BLaER1 (cell line): ENCODE results near the gene ATG9B.

ENCODE experiments used
- H3K27ac ChIP-seq: shearing (Covaris generic); formaldehyde crosslinking; 2 replicates; pipeline ENCODE4 v1.8.1; 2022
- H3K27me3 ChIP-seq: shearing (Covaris generic); formaldehyde crosslinking; 2 replicates; pipeline ENCODE4 v1.8.1; 2022
- H3K36me3 ChIP-seq: shearing (Covaris generic); formaldehyde crosslinking; 2 replicates; pipeline ENCODE4 v1.8.1; 2022
- H3K4me1 ChIP-seq: shearing (Covaris generic); formaldehyde crosslinking; 2 replicates; pipeline ENCODE4 v1.8.1; 2022
- H3K4me2 ChIP-seq: shearing (Covaris generic); formaldehyde crosslinking; 2 replicates; pipeline ENCODE4 v1.8.1; 2022
- H3K4me3 ChIP-seq: shearing (Covaris generic); formaldehyde crosslinking; 2 replicates; pipeline ENCODE4 v1.8.1; 2022
- H3K9ac ChIP-seq: shearing (Covaris generic); formaldehyde crosslinking; 2 replicates; pipeline ENCODE4 v1.8.1; 2022
- H3K9me3 ChIP-seq: shearing (Covaris generic); formaldehyde crosslinking; 2 replicates; pipeline ENCODE4 v1.8.1; 2022
- H4K20me1 ChIP-seq: shearing (Covaris generic); formaldehyde crosslinking; 2 replicates; pipeline ENCODE4 v1.8.1; 2022
- Cebpa-rat ChIP-seq: shearing (Covaris generic); IDR thresholded peaks from 2 replicates; pipeline ENCODE4 v1.8.1; 2022

The ATG9B gene

DNA sequence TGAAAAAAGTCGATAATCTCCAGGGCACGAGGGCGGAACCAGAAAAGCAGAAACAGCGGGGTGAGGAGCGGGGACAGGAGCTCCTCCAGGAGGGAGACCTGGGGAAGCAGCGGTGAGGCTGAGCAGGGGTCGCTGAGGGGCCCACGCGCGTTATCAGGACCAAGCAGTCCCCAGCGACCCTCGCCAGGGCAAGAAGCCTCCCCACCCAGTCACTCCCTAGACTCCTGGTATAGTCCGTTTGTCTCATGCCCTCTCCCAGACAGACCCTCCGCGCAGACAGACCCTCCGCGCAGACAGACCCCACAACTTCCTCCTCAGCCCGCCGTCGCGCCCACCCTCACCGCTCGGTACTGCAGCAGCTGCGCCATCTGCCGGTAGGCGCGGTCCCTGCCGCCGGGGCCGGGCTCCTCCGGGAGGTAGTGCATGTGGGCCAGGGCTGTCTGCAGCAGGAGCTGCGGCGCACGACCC is 6.3 kb downstream of the ATG9B start:
- H3K27ac ChIP-seq: peak overlapping the region; percentile 57

GRCh38 chr7:151017370-151017952 is 6.8 kb downstream of the ATG9B start:
- TF ChIP-seq Cebpa-rat: no peak
- Histone ChIP-seq H3K4me1 (peaks cover 78% of the 10 kb centered on the region), H3K9me3 (no peaks in the 10 kb centered on the region), H3K36me3 (peaks cover 7% of the 10 kb centered on the region; the same call in 1 of the 2 replicates), H3K27me3 (peaks cover 14% of the 10 kb centered on the region), H3K4me3 (peak overlapping the region; percentile 68), H3K27ac (peak overlapping the region; percentile 57), H4K20me1 (no peaks in the 10 kb centered on the region), H3K4me2 (peak overlapping the region; percentile 100), H3K9ac (peak overlapping the region; percentile 73)

More for the DNA sequence above, 6.3 kb downstream of the ATG9B start:
- peaks cover 14% of the 10 kb centered on the region for H3K27me3 ChIP-seq
- H4K20me1 ChIP-seq: no peaks in the 10 kb centered on the region
- H3K36me3 ChIP-seq: peaks cover 7% of the 10 kb centered on the region; the same call in 1 of the 2 replicates
- peak overlapping the region; percentile 73 for H3K9ac ChIP-seq
- H3K9me3 ChIP-seq: no peaks in the 10 kb centered on the region
- H3K4me3 ChIP-seq: peak overlapping the region; percentile 68
- peak overlapping the region; percentile 100 for H3K4me2 ChIP-seq
- peaks cover 76% of the 10 kb centered on the region for H3K4me1 ChIP-seq
- TF ChIP-seq Cebpa-rat: no peak

GRCh38 chr7:151016942-151017341 is 7.4 kb downstream of the ATG9B start:
- peak overlapping the region; percentile 68 for H3K4me3 ChIP-seq
- no peaks in the 10 kb centered on the region for H4K20me1 ChIP-seq
- TF ChIP-seq Cebpa-rat: no peak
- peaks cover 14% of the 10 kb centered on the region for H3K27me3 ChIP-seq
- H3K4me1 ChIP-seq: peaks cover 83% of the 10 kb centered on the region
- H3K36me3 ChIP-seq: peaks cover 7% of the 10 kb centered on the region; the same call in 1 of the 2 replicates
- no peak overlapping the region for H3K27ac ChIP-seq
- H3K4me2 ChIP-seq: peak overlapping the region; percentile 100
- H3K9ac ChIP-seq: no peak overlapping the region
- H3K9me3 ChIP-seq: no peaks in the 10 kb centered on the region

DNA sequence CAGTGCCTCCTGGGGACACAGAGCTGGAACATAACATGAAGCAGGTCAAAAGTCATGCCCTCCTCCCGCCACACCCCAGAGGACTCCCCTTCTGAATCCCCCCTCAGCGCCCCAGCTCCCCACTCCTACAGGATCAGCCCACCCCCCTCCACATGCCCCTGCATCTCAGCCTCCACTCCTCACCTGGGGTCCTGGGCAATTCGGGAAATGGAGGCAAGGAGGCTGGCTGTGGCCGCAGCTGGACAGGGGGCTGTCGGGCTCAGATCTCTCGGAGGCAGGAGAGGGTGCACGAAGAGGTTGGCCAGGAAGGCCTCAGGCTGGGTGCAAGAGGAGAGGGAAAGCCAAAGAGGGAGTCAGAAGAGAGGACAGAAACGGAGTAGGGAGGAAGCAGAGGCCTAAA is 7.8 kb downstream of the ATG9B start:
- Histone ChIP-seq H3K9me3 (no peaks in the 10 kb centered on the region), H3K36me3 (peaks cover 7% of the 10 kb centered on the region; the same call in 1 of the 2 replicates), H3K4me3 (no peak overlapping the region), H4K20me1 (no peaks in the 10 kb centered on the region), H3K27me3 (peaks cover 14% of the 10 kb centered on the region), H3K4me2 (peak overlapping the region; percentile 100), H3K27ac (no peak overlapping the region), H3K9ac (no peak overlapping the region), H3K4me1 (peaks cover 87% of the 10 kb centered on the region)
- no peak for TF ChIP-seq Cebpa-rat

GRCh38 chr7:151015967-151016366 is 8.3 kb downstream of the ATG9B start:
- Histone ChIP-seq H3K9me3 (no peaks in the 10 kb centered on the region), H3K27me3 (peaks cover 14% of the 10 kb centered on the region), H3K36me3 (peaks cover 7% of the 10 kb centered on the region; the same call in 1 of the 2 replicates), H3K4me2 (no peak overlapping the region), H3K27ac (no peak overlapping the region), H3K4me1 (peaks cover 90% of the 10 kb centered on the region), H3K9ac (no peak overlapping the region), H4K20me1 (no peaks in the 10 kb centered on the region), H3K4me3 (no peak overlapping the region)
- no peak for TF ChIP-seq Cebpa-rat

DNA sequence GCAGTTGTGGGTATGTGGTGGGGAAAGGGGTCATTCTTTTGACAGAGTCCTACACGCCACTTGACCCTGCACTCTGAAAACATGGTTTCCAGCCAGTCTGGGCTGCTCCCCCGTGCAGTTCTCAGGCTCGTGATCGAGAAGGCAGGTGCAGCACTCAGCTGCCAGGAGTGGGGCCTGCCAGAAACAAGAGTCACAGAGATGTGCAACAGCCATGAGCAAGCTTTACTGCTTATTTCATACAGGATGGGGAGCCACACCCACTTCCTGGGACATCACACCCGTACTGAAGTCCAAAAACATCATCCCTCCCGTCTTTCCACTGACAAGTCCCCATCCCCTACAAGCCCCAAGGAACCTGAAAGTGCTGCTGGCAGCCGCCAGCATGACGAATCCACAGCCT is 9.3 kb downstream of the ATG9B start:
- no peak overlapping the region for H3K9ac ChIP-seq
- no peak for TF ChIP-seq Cebpa-rat
- no peak overlapping the region for H3K27ac ChIP-seq
- H3K27me3 ChIP-seq: peaks cover 14% of the 10 kb centered on the region
- no peak overlapping the region for H3K4me3 ChIP-seq
- H3K4me1 ChIP-seq: peaks cover 90% of the 10 kb centered on the region
- peaks cover 7% of the 10 kb centered on the region; the same call in 1 of the 2 replicates for H3K36me3 ChIP-seq
- H3K9me3 ChIP-seq: no peaks in the 10 kb centered on the region
- peak overlapping the region; percentile 6; the same call in 1 of the 2 replicates for H3K4me2 ChIP-seq
- no peaks in the 10 kb centered on the region for H4K20me1 ChIP-seq

DNA sequence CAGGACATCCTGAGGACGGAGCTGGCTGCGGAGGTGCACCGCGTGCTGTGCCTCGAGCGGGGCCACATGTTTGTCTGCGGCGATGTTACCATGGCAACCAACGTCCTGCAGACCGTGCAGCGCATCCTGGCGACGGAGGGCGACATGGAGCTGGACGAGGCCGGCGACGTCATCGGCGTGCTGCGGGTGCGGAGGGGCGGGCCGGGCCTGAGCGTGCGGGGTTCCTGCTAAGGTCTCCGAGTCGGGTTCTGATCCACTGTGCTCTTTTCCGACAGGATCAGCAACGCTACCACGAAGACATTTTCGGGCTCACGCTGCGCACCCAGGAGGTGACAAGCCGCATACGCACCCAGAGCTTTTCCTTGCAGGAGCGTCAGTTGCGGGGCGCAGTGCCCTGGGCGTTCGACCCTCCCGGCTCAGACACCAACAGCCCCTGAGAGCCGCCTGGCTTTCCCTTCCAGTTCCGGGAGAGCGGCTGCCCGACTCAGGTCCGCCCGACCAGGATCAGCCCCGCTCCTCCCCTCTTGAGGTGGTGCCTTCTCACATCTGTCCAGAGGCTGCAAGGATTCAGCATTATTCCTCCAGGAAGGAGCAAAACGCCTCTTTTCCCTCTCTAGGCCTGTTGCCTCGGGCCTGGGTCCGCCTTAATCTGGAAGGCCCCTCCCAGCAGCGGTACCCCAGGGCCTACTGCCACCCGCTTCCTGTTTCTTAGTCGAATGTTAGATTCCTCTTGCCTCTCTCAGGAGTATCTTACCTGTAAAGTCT is 10.4 kb downstream of the ATG9B start:
- H4K20me1 ChIP-seq: no peaks in the 10 kb centered on the region
- 0 out of 2 replicates have a peak overlapping the region, but pooled peaks have one; percentile 18 for H3K27ac ChIP-seq
- TF ChIP-seq Cebpa-rat: no peak
- H3K4me1 ChIP-seq: peaks cover 90% of the 10 kb centered on the region
- H3K9ac ChIP-seq: no peak overlapping the region
- H3K4me3 ChIP-seq: no peak overlapping the region
- peaks cover 6% of the 10 kb centered on the region for H3K27me3 ChIP-seq
- H3K4me2 ChIP-seq: peak overlapping the region; percentile 59
- H3K36me3 ChIP-seq: peaks cover 7% of the 10 kb centered on the region; the same call in 1 of the 2 replicates
- H3K9me3 ChIP-seq: no peaks in the 10 kb centered on the region

DNA sequence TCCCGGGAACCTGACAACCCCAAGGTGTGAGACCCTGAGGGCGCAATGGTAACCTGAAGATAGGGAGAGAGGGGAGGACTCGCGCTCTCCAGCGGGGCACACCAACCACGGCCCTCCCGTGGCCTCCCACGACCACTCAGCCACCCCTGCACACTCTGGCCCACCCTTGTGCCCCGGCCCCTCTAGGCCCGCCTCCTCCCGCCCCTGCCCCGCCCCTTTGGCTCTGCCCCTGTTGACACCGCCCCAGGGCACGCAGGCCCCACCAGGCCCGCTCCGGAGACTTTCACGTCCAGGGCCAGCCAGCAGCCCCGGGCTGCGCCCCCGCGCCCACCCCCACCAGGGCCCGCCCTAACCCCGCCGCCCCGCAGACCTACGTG is 10.9 kb downstream of the ATG9B start:
- no peak overlapping the region for H3K4me3 ChIP-seq
- H3K9ac ChIP-seq: no peak overlapping the region
- H3K4me2 ChIP-seq: peak overlapping the region; percentile 59
- H3K4me1 ChIP-seq: peaks cover 90% of the 10 kb centered on the region
- no peaks in the 10 kb centered on the region for H4K20me1 ChIP-seq
- peaks cover 7% of the 10 kb centered on the region; the same call in 1 of the 2 replicates for H3K36me3 ChIP-seq
- no peak for TF ChIP-seq Cebpa-rat
- H3K27ac ChIP-seq: no peak overlapping the region
- H3K9me3 ChIP-seq: no peaks in the 10 kb centered on the region
- H3K27me3 ChIP-seq: 0 out of 2 replicates have a peak, but pooled peaks cover under 1% of the 10 kb centered on the region

- Histone ChIP-seq H3K9me3 (no peaks in the 10 kb centered on the region), H3K4me3 (no peak overlapping the region), H3K9ac (no peak overlapping the region), H3K27me3 (no peaks in the 10 kb centered on the region), H3K27ac (no peak overlapping the region), H3K36me3 (peaks cover 7% of the 10 kb centered on the region; the same call in 1 of the 2 replicates), H3K4me1 (peaks cover 90% of the 10 kb centered on the region), H4K20me1 (no peaks in the 10 kb centered on the region), H3K4me2 (peak overlapping the region; percentile 59)
- TF ChIP-seq Cebpa-rat: no peak
Measured at GRCh38 chr7:151012911-151013347, 11.4 kb downstream of the ATG9B start.
